HG02852 (cell line): Measurements from ENCODE around the gene NCBP2L.
A peak's percentile ranks its signal among the peaks of the same experiment; 100 is the strongest.

ENCODE experiments used
- ATAC-seq: cut with Tn5 transposase; IDR thresholded peaks from one replicate; pipeline ENCODE4 v1.9.1; 2021; ENCODE audit warnings: mild to moderate bottlenecking, moderate library complexity; ENCODE audit not compliant: unreplicated experiment

The NCBP2L gene

GRCh38 chrX:107777536-107777832 is at the start of gene NCBP2L:
NCBP2L (plus strand) TSS chrX:107777733; CDS start chrX:107794221, 16,488 bp downstream.
- ATAC-seq, result no peak

- ATAC-seq, result no peak
Observed at GRCh38 chrX:107728371-107729099, 49.0 kb upstream of the NCBP2L start.

- peak; percentile 92 for ATAC-seq
Observed at GRCh38 chrX:107729558-107730297, 47.8 kb upstream of the NCBP2L start.

GRCh38 chrX:107730298-107730655 is 47.3 kb upstream of the NCBP2L start:
- no peak for ATAC-seq

- no peak for ATAC-seq
Observed at GRCh38 chrX:107730991-107731766, 46.4 kb upstream of the NCBP2L start.

GRCh38 chrX:107731831-107732502 is 45.6 kb upstream of the NCBP2L start:
- no peak for ATAC-seq

GRCh38 chrX:107733686-107734085 is 43.8 kb upstream of the NCBP2L start:
- ATAC-seq, result no peak

- no peak for ATAC-seq
Observed at GRCh38 chrX:107734646-107735045, 42.9 kb upstream of the NCBP2L start.

GRCh38 chrX:107736781-107737531 is 40.6 kb upstream of the NCBP2L start:
- ATAC-seq, result no peak

- ATAC-seq, result no peak
Observed at GRCh38 chrX:107738272-107738671, 39.3 kb upstream of the NCBP2L start.

GRCh38 chrX:107738768-107739167 is 38.8 kb upstream of the NCBP2L start:
- no peak for ATAC-seq

GRCh38 chrX:107739541-107739940 is 38.0 kb upstream of the NCBP2L start:
- ATAC-seq, result no peak

GRCh38 chrX:107741404-107741790 is 36.1 kb upstream of the NCBP2L start:
- peak; percentile 5 for ATAC-seq

- ATAC-seq, result no peak
Observed at GRCh38 chrX:107742700-107743191, 34.8 kb upstream of the NCBP2L start.

GRCh38 chrX:107743995-107744394 is 33.5 kb upstream of the NCBP2L start:
- ATAC-seq, result no peak

- ATAC-seq, result no peak
Observed at GRCh38 chrX:107744868-107745267, 32.7 kb upstream of the NCBP2L start.

GRCh38 chrX:107747596-107748161 is 29.9 kb upstream of the NCBP2L start:
- ATAC-seq, result no peak

- ATAC-seq, result no peak
Observed at GRCh38 chrX:107748506-107748905, 29.0 kb upstream of the NCBP2L start.

GRCh38 chrX:107750263-107750662 is 27.3 kb upstream of the NCBP2L start:
- no peak for ATAC-seq

GRCh38 chrX:107750861-107751445 is 26.6 kb upstream of the NCBP2L start:
- ATAC-seq, result no peak
